HG02763 (cell line): ENCODE results near the gene BAD.
A peak's percentile ranks its signal among the peaks of the same experiment; 100 is the strongest.
"Not testable (repeated sequence)": the region's sequence is repeated elsewhere in the genome, so short reads cannot be mapped to it uniquely, and the experiment has no call there.

Experiments used
- ATAC-seq: cut with Tn5 transposase; IDR thresholded peaks from one replicate; pipeline ENCODE4 v1.9.1; 2021; ENCODE audit warnings: mild to moderate bottlenecking, moderate library complexity; ENCODE audit not compliant: unreplicated experiment

BAD gene

GRCh38 chr11:64284048-64284961 is at the start of gene BAD:
Gene BAD, minus strand, starts transcription at chr11:64284665. Its CDS starts 297 bp downstream, at chr11:64284368.
- peak; percentile 72 for ATAC-seq

- ATAC-seq: no peak
Measured at GRCh38 chr11:64333556-64333955, 49.1 kb upstream of the BAD start.

- no peak for ATAC-seq
Measured at GRCh38 chr11:64331569-64332371, 47.3 kb upstream of the BAD start.

- ATAC-seq: no peak
Measured at GRCh38 chr11:64330888-64331287, 46.4 kb upstream of the BAD start.

GRCh38 chr11:64327993-64328392 is 43.5 kb upstream of the BAD start:
- ATAC-seq: no peak

- ATAC-seq: no peak
Measured at GRCh38 chr11:64327375-64327774, 42.9 kb upstream of the BAD start.

- ATAC-seq: no peak
Measured at GRCh38 chr11:64324692-64325469, 40.4 kb upstream of the BAD start.

DNA sequence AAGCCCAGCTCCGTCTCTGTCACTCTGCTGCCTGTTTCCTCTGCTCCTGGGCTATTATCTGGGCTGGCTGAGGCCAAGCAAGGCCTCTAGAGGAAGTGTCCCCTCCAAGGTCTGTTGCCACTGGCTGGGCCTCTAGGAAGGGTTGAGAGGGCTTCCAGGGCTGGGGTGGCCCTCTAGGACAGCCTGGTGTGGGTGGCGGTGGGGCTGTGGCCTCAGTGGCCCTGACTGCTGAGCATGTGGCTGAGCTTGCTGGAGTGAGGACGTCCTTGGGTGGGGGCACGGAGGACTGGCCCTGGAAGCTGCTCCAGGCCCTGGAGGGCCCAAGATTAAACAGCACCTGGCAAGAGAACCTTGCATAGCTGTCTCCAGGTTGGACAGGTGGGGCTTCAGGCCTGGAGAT is 39.5 kb upstream of the BAD start:
- ATAC-seq: not testable (repeated sequence)

GRCh38 chr11:64323373-64323772 is 38.9 kb upstream of the BAD start:
- no peak for ATAC-seq

DNA sequence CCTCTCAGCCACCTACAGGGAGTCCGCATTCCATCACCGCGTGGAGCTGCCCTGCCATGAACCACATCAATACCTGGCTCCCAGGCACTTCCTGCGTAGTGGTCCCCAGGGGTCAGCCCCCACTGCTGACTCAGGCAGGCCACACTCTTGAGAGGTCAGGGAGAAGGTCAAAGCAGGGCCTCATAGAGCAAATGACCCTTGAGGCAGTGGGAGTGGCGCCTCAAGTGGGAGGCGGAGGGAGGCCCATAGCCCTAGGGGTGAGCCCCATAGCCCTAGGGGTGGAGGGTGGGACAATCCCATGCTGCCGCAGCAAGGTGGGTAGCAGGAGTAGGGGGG is 38.4 kb upstream of the BAD start:
- no peak for ATAC-seq

DNA sequence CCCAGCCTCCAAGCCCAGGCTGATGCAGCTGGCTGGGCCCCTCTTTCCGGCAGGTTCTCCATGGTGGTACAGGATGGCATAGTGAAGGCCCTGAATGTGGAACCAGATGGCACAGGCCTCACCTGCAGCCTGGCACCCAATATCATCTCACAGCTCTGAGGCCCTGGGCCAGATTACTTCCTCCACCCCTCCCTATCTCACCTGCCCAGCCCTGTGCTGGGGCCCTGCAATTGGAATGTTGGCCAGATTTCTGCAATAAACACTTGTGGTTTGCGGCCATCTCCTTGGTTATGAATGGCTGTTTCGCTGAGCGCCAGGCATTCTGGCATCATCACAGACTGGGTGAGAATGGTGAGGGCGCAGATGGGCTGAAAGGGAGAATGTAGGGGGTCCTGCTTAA is 37.1 kb upstream of the BAD start:
- ATAC-seq: no peak

- ATAC-seq: no peak
Measured at GRCh38 chr11:64321026-64321425, 36.6 kb upstream of the BAD start.

DNA sequence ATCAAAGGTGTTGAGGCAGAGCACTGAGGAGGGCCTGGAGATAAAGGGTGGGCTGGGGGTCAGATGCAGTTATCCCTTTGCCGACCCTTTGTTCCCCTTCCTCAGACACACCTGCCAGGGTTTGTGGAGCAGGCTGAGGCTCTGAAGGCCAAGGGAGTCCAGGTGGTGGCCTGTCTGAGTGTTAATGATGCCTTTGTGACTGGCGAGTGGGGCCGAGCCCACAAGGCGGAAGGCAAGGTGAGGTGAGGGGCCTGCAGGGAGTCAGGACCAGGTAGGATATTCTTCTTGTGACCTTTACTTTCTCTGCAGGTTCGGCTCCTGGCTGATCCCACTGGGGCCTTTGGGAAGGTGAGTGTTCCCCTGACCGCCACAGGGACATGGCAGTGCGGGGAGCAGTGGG is 36.1 kb upstream of the BAD start:
- ATAC-seq: no peak

GRCh38 chr11:64318766-64319761 is 34.6 kb upstream of the BAD start:
- no peak for ATAC-seq

- ATAC-seq: peak; percentile 79
Measured at GRCh38 chr11:64317961-64318765, 33.7 kb upstream of the BAD start, which contains the start of gene PRDX5. Gene PRDX5, plus strand, starts transcription at chr11:64318121. Its CDS starts 95 bp downstream, at chr11:64318216.

DNA sequence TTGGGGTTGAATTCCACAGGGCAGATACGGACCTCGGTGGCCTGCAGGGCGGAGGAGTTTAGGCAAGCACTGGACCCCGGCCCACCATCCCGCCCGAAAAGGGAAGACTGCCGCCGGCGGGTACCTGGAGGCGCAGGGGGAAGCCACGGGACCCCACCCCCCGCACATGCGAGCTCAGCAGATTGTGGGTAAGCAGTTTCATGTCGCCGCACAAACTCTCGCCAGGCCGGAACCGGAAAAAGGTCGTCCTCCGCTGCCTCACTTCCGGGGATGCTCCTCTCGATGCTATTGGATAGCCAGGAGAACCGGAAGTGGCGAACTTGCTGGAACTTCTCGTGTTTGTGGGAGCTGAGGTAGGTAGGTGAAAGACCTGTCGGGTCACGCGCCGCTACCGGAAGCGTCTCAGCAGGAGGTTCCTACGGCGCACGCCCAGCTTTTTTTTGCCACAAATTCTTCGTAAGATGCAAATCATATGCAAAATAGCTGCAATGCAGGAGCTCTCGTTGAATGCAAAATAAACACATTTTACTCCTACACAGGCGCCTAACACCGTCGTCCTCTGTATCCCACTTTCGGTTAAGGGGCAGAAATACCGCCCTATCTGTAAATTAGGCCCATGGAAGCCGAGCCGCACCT is 33.0 kb upstream of the BAD start, which contains the start of gene TRMT112:
Gene TRMT112, minus strand, starts transcription at position 235 of the 636 bp plus-strand sequence. Its CDS starts 33 bp downstream, at position 202.
- ATAC-seq: peak; percentile 68

GRCh38 chr11:64316672-64317324 is 32.3 kb upstream of the BAD start:
- no peak for ATAC-seq
